Myocyte (in vitro differentiated cells): Measurements from ENCODE around the gene PRIM1. TPM values are rescaled to one million over a fixed set of nuclear protein-coding genes. Genes with fewer than 3 reads are reported as not detected.
"Not testable (repeated sequence)": the region's sequence is repeated elsewhere in the genome, so short reads cannot be mapped to it uniquely, and the experiment has no call there.

Source experiments
- DNase-seq: peaks from one replicate; pipeline ENCODE4 v3.0.0-alpha.2; 2012; ENCODE audit warnings: low read depth
- polyA plus RNA-seq: library from polyadenylated mRNA; unstranded; fragments of >200 nt; gene quantifications from one replicate; pipeline ENCODE4 v1.2.1, GENCODE V29; 2012; ENCODE audit warnings: missing spikeins
- total RNA-seq: library from RNA; depleted of rRNA; stranded (reverse); fragments of >200 nt; gene quantifications from 2 replicates; pipeline ENCODE4 v1.2.3, GENCODE V29; 2014

PRIM1 gene
- total RNA-seq, result 1.7 TPM in 2 replicates
- 1.3 TPM for polyA plus RNA-seq

DNA sequence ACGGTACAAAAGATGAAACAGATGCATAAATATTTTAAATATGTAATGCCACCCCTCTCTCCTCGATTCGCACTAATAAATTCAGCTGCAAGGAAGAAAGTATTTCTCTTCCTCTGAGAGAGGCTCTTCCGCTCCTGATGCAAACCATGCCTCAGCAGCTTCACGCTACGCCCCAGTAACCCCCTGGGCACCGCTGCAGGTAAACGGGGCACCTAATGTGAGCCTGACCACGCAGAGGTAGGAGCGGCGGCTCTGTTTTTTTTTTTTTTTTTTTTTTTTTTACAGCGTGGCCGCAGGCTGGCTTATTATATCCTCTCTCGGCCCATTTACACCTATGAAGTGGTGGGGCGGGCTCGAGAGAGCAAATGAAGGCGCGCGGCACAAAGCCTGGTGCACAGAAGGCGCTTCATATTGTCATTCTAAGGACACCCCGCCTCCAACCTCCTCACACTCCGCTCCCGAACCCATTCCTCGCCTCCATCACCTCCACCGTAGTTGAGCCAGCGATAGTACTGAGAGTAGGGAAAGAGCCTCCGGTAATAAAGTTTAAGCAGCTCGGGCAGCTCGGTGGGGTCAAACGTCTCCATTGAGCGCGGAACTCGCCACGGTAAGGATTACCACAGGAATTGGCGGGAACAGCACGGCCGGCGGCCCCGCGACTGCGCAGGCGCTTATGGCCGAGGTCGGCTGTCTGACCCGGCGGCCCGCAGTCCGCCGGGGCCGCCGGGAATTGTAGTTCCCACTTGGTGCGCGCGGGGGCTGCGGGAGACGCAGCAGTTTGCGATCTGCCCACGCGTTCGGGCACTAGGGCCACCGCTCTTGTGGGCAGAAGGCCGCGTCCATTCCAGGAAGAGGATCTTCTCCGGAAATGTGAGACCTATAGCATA, at the start of gene PRIM1:
Gene PRIM1 (minus strand): TSS at position 612 of the 887 bp plus-strand sequence. CDS start 25 bp downstream, at position 587.
- DNase-seq, result peak; percentile 75

DNA sequence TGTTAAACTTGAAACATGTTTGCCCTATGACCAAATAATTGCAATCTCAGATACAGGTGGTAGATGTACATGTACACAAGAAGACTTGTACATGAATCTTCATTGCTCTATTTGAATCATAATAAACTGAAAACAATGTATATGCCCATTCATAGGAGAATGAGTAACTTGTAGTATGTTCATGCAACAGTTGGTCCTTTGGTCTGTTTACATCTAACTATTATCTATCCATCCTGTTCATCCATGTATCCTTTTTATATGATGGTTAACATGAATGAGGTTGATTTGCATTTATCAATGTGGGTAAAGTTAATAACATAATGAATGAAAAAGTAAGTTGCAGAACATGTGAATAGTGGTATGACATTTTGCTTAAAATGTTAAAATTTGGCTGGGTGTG, 48.1 kb upstream of the PRIM1 start:
- no peak for DNase-seq

DNA sequence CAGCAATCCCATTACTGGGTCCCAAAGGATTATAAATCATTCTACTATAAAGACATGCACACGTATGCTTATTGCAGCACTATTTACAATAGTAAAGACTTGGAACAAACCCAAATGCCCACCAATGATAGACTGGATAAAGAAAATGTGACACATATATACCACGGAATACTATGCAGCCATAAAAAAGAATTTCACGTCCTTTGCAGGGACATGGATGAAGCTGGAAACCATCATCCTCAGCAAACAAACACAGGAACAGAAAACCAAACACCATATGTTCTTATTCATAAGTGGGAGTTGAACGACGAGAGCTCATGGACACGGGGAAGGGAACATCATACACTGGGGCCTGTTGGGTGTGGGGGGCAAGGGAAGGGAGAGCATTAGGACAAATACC, 47.2 kb upstream of the PRIM1 start:
- DNase-seq, result not testable (repeated sequence)

DNA sequence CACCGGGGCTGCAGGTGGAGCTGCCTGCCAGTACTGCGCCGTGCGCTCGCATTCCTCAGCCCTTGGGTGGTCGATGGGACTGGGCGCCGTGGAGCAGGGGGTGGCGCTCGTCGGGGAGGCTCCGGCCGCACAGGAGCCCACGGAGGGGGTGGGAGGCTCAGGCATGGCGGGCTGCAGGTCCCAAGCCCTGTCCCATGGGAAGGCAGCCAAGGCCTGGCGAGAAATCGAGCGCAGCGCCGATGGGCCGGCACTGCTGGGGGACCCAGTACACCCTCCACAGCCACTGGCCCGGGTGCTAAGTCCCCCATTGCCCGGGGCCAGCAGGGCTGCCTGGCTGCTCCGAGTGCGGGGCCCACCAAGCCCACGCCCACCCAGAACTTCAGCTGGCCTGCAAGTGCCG, 43.7 kb upstream of the PRIM1 start:
- not testable (repeated sequence) for DNase-seq

DNA sequence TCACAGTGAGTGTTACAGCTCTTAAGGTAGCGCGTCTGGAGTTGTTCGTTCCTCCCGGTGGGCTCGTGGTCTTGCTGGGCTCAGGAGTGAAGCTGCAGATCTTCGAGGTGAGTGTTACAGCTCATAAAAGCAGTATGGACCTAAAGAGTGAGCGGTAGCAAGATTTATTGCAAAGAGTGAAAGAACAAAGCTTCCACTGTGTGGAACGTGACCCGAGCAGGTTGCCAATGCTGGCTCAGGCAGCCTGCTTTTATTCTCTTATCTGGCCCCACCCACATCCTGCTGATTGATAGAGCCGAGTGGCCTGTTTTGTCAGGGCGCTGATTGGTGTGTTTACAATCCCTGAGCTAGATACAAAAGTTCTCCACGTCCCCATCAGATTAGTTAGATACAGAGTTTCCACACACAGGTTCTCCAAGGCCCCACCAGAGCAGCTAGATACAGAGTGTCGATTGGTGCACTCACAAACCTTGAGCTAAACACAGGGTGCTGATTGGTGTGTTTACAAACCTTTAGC, 43.0 kb upstream of the PRIM1 start:
- DNase-seq, result not testable (repeated sequence)

DNA sequence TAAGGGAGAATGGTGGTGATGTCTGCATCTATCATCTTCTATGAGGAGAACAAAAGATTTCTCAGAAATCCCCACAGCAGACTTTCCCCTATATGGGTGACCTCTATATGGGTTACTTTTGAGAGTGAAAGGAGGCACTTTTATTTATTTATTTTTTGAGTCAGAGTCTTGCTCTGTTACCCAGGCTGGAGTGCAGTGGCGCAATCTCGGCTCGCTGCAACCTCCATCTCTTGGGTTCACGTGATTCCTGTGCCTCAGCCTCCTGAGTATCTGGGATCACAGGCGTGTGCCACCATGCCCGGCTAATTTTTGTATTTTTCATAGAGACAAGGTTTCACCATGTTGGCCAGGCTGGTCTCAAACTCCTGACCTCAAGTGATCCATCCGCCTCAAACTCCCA, 41.0 kb upstream of the PRIM1 start:
- DNase-seq, result not testable (repeated sequence)

DNA sequence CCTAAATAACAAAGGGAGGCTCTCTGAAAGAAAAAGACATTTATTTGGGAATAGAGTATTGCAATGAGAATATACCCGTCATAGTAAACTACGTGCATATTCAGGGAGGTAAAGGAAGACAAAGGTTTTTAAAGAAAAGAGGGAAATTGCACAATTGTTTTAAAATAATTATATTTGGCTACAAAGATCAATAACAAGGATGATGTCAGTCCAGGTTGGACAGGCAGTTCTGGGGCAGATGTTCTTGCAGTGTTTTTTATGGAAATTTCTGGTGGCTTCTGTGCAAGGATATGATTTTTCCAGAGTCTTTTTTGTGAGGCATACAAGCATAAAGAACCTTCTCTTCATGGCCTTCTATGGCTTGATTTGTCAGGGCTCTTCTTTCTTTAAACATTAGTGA, 40.6 kb upstream of the PRIM1 start:
- DNase-seq, result no peak

DNA sequence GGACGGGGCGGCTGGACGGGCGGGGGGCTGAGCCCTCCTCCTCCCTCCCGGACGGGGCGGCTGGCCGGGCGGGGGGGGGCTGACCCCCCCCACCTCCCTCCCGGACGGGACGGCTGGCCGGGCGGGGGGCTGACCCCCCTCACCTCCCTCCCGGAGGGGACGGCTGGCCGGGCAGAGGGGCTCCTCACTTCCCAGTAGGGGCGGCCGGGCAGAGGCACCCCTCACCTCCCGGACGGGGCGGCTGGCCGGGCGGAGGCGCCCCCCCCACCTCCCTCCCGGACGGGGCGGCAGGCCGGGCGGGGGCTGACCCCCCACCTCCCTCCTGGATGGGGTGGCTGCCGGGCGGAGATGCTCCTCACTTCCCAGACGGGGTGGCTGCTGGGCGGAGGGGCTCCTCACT, 37.3 kb upstream of the PRIM1 start:
- DNase-seq, result not testable (repeated sequence)

DNA sequence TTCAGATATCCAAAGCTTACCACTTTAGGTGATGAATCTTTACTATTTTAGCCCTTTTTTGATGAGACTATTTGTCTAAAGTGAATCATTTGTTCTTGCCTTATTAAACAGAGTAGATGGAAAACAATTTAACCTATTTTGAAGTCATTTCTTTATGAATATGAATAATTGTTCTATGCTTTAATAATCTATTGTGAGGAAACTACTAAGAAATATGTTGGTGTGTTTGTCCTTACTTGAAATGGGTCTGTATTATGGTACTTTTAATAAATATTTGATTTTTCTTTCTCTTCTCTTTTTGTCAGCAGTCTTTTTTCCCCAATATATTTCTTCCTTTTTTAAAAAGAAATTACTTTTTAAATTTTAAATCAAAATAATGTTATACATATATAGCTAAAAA, 35.4 kb upstream of the PRIM1 start:
- DNase-seq, result no peak

DNA sequence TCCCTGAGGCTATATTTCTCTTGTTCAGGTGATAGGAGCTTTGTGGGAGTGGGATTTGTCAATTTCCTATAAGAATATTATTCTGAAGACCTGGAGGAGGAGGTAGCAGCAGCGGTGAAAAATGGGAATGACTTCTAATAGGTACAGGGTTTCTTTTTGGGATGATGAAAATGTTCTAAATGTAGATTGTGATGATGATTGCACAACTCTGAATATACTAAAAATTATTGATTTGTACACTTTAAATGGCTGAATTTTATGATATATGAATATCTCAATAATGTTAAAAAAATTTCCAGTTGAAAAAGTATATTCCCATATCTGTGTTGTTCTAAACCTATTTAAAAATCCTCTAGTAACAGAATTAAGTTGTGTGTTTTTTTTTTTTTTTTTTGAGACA, 33.8 kb upstream of the PRIM1 start:
- no peak for DNase-seq

DNA sequence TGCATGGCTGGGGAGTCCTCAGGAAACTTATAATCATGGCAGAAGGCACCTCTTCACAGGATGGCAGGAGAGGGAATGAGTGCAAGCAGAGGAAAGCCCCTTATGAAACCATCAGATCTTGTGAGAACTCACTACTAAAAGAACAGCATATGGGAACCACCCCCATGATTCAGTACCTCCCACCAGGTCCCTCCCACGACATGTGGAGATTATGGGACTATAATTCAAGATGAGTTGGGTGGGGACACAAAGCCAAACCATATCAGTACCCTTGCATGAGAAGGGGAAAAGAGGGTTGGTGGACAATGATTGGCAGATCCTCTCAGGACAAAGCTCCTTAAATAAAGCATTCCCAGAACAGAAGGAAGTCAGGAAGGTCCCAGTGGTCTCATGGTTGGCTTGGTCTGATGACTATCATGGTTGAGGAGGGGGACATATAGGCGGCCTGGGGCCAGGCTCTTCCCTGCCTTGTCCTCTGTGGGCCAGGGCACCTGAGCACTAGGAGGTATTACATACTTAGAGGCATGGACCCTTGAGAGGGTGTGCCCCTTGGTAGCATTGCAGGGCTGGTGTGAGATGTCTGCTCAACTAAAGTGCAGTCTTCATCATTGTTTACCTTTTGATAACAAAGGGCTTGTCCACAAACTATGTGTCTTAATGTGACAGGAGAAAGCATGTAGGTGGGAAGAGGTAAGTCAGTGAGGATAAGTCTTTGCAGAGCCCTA, 33.2 kb upstream of the PRIM1 start:
- DNase-seq, result no peak

DNA sequence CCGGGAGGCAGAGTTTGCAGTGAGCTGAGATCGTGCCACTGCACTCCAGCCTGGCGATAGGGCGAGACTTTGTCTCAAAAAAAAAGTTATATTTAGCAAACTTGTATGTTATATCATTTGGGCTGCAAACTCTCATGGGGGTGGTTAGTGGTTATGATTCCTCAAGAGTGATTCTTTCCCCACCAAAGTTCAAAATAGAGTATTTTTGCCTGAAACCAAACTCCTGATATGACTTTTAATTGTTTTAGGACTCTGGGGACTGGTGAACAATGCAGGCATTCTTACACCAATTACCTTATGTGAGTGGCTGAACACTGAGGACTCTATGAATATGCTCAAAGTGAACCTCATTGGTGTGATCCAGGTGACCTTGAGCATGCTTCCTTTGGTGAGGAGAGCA, 29.6 kb upstream of the PRIM1 start:
- no peak for DNase-seq

DNA sequence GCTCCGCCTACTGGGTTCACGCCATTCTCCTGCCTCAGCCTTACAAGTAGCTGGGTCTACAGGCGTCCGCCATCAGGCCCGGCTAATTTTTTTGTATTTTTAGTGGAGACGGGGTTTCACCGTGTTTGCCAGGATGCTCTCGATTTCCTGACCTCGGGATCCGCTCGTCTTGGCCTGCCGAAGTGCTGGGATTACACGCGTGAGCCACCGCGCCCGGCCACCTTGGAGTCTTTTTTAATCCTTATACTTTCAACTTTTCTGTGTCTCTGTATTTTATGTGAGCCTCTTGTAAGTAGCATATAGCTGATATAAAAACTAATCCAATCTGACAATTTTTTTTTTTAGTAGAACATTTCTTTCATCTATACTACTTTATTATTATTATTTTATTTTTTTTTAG, 26.6 kb upstream of the PRIM1 start:
- no peak for DNase-seq

DNA sequence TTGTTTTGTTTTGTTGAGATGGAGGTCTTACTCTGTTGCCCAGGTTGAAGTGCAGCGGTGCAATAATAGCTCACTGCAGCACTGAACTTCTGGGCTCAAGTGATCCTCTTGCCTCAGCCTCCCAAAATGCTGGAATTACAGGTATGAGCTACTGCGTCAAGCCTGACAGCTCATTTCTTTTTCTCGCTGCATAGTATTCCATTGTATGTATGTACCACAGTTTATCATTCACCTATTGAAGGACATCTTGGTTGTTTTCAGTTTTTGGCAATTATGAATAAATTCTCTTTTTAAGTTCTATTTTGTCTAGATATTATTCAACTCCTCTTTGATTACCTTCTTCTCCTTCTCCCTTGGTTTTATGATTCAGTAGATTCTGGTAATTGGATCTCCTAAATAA, 24.5 kb upstream of the PRIM1 start:
- no peak for DNase-seq

DNA sequence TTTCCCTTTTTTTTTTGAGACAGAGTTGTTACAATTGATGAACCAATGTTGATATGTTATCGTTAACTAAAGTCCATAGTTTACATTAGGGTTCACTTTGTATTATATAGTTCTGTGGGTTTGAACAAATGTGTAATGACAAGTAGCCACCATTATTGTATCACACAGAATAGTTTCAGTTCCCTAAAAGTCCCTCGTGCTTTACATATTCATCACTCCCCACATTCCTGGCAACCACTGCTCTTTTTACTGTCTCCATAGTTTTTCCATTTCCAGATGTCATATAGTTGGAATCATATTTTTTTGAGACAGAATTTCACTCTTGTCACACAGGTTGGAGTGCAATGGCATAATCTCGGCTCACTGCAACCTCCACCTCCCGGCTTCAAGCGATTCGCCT, 23.5 kb upstream of the PRIM1 start:
- DNase-seq, result no peak

DNA sequence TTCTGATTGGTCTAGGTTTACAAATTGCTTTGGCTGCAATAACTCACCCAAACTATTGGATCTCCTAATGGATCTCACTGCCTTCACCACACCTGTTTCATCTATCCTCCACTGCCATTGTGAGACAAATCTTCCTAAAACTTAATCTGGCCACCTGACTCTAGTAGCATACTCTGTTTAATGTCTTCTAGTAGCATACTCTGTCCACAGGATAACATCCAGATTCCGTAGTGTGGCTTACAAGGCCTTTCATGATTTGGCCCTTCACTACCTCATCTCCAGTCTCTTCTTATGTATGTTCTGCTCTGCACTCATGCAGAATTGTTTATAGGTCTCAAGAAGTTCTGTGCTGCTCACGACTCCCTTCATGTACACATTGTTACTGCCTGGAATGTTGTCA, 21.0 kb upstream of the PRIM1 start:
- DNase-seq, result no peak

DNA sequence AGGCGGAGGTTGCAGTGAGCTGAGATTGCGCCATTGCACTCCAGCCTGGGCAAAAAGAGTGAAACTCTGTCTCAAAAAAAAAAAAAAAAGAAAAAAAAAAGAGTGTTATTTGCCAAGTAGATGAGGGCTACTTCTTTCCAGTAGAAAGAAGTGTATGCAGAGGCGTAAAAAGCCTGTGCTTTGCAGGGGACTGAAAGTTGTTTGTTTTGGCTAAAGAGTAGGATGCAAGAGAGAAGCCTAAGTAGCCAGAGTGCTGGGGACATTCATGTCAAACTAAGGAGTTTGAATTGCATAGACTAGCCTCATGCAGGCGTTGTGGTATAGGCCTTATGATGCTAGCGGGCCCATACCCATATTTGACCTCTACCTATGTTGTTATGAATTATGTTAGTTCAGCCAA, 20.5 kb upstream of the PRIM1 start:
- DNase-seq, result no peak

DNA sequence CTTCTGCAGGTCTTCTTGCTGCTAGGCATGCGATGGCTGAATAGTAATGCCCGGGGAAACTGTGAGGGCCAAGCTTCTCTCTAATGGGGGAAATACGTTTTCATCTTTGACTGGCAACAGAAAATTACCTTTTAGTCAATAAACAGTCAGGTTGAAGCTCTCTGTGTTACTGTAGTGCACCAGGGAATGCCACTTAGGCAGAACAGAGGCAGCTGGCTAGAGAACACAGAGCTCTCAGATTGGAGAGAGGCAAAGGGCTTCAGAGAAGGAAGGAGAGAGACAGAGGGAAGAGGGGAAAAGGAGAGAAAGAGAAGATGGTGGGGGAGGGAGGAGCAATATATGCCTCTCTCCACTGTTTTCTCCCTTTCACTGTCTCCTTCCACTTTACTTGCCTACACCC, 17.7 kb upstream of the PRIM1 start:
- no peak for DNase-seq

DNA sequence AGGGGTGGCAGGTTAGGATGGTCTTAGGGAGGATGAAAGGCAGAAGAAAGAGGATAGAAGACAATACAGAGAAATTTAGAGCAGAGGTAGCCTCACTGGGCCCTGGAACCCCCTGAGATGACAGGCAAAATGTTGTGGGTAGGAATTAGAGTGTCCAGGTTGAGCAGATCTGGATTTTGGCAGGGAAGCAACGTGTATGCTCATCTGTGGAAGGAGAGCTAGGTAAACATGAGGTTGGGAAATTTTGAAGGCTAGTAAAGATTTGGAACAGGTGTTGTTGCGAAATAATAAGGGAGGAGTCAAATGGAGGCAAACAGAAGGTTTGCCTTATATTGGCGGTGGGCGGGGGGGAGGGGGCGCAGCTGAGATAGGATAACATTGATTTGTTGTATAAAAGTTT, 16.3 kb upstream of the PRIM1 start:
- no peak for DNase-seq

DNA sequence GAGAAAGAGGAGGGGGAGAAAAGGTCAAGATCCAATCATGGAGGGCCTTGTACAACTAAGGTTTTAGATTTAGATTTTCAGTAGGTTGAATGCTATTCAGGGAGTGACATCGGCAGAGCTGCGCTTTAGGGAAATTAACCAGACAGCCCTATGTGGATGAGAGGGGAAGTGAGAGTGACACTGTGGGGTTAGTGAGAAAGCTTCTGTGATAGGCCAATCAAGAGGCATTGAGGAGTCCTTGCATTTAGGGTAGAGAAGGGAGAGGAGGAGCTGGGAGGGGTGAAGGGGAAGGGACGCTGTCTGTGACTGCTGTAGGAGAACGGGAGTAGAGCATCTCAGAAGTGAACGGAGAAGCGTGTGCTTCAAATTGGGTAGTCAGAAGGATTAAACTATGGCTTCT, 14.4 kb upstream of the PRIM1 start:
- no peak for DNase-seq

DNA sequence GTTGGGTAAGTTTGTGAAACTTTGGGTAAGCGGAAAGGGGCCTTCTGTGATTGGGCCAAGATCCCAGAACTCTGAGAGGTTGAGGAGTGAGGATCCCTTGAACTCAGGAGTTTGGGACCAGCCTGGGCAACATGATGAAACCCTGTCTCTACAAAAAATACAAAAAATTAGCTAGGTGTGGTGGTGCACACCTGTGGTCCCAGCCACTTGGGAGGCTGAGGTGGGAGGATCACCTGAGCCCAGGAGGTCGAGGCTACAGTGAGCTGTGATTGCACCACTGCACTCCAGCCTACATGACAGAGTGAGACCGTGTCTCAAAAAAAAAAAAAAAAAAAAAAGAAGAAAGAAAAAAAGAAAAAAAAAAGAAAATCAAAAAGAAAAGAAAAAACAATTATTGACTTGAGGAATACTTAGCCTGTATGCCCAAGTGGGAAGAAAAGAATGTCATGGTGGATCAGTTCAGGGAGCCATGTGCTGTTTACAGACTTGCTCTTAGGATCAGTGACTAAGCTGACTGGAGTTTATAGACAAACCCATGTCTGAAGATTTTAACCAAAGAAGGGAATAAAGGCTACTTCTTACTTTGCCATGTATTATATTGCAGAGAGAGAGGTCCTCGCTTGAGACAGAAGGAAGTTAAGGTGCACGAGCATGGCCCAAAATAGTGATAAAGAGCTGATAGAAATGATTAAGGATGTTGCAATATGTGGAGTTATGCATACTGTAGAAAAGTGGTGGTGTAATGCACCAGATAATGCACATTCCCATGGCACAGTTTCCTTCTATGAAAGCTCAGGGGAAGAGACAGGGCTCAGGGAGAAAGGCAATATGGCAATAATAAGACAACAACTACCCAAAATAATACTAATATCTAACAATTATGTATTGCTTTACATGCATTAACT, 11.9 kb upstream of the PRIM1 start:
- DNase-seq, result peak; percentile 27
